ENCODE results near the gene MAP1B. TPM values are rescaled to one million over a fixed set of nuclear protein-coding genes. Genes with fewer than 3 reads are reported as not detected.
A peak's percentile ranks its signal among the peaks of the same experiment; 100 is the strongest.
"Not testable (repeated sequence)": the region's sequence is repeated elsewhere in the genome, so short reads cannot be mapped to it uniquely, and the experiment has no call there.

Gene MAP1B
- polyA plus RNA-seq (ENCODE audit: insufficient read length in 10 of 10), result 10 to 100 TPM; 26.4 to 56.8 (median 42.2) TPM
- long read RNA-seq, donor 1, partial matches to known transcripts, result 13 of 13 reads
- long read RNA-seq, donor 1, other reads (novel, unspliced or antisense), result 0 of 13 reads
- long read RNA-seq, donor 2, result 0 reads
- long read RNA-seq, donor 3, result 0 reads
- long read RNA-seq, donor 4, partial matches to known transcripts, result 20 of 20 reads
- long read RNA-seq, donor 4, other reads (novel, unspliced or antisense), result 0 of 20 reads
- long read RNA-seq, donor 5, partial matches to known transcripts, result 23 of 26 reads
- long read RNA-seq, donor 5, other reads (novel, unspliced or antisense), result 0 of 26 reads
- long read RNA-seq, donor 6, partial matches to known transcripts, result 38 of 38 reads
- long read RNA-seq, donor 6, other reads (novel, unspliced or antisense), result 0 of 38 reads
- long read RNA-seq, donor 7, partial matches to known transcripts, result 11 of 11 reads
- long read RNA-seq, donor 7, other reads (novel, unspliced or antisense), result 0 of 11 reads
- long read RNA-seq, donor 8, full-length matches to known transcripts, result 2 of 19 reads
- long read RNA-seq, donor 8, partial matches to known transcripts, result 17 of 19 reads
- long read RNA-seq, donor 8, other reads (novel, unspliced or antisense), result 0 of 19 reads
- long read RNA-seq, donor 9, result 0 reads

DNA sequence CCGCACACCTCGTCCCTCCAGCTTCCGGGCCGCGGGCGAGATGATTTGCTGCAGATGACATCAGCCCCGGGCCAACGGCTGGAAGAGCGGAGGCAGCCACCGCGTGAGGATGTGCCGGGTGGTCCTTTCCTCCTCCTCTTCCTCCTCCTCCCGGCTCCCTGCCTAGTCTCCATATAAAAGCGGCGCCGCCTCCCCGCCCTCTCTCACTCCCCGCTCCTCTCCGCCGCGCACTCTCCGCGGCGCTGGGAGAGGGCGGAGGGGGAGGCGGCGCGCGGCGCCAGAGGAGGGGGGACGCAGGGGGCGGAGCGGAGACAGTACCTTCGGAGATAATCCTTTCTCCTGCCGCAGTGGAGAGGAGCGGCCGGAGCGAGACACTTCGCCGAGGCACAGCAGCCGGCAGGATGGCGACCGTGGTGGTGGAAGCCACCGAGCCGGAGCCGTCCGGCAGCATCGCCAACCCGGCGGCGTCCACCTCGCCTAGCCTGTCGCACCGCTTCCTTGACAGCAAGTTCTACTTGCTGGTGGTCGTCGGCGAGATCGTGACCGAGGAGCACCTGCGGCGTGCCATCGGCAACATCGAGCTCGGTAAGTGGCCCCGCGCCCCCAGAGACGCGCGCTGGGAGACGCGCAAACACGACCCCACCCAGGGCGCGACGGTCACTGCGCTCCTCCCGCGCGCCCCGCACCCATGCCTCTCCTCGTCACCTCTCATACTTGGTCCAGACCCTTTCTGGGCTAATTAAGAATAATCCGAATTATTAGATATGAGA, at the start of gene MAP1B:
MAP1B (plus strand) TSS at position 345 of the 770 bp plus-strand sequence; CDS start at position 402, 57 bp downstream.
- peak; percentile 69 to 94 (median 85) for DNase-seq

DNA sequence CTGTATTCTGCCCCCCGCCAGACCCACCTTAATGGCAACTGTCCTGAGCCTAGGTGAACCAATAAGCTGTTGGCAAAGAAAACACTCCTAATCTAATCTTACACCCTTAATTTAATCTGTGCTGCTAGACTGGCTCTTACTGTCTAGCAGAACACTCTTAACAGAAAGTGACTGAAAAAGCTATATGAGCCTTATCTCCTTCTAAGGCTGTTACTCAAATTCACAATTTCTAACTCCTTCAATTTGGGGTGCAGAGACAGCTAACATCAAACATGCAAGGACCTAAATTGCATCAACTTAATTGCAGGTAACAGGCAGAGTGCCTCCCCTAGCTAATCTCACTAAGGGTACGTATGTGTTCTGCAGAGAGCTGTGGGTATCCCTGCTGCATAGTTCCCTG, 49.5 kb upstream of the MAP1B start:
- no peak for DNase-seq

DNA sequence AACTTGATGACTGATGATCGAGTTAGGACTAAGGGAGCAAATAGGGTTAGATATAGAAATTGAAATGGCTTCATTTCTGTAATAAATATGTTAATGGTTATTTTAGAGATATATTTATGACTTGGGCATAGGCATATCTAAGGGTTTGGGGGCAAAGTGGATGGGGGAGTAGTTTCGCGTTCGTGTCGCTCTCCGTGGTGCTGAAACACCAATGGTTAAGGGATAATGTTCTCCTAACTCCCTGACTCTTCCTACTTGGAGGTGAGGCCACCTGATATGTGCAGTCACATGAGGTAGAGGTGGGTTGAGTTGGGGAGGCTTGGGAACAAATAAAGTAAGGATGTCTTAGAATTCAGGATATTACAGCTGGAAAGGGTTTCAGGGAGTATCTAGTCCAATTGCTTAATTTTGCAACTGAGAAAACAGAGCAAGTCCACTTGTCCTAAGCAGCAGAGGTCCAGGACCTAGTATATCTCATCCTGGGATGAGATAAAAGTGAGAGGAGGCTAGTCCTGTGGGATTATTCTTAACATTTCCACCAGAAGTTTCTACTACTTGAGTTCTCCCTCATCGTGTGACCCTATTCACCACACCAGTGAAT, 44.0 kb upstream of the MAP1B start:
- DNase-seq, result peak in 2 of 3 donors; percentile 31 to 43

DNA sequence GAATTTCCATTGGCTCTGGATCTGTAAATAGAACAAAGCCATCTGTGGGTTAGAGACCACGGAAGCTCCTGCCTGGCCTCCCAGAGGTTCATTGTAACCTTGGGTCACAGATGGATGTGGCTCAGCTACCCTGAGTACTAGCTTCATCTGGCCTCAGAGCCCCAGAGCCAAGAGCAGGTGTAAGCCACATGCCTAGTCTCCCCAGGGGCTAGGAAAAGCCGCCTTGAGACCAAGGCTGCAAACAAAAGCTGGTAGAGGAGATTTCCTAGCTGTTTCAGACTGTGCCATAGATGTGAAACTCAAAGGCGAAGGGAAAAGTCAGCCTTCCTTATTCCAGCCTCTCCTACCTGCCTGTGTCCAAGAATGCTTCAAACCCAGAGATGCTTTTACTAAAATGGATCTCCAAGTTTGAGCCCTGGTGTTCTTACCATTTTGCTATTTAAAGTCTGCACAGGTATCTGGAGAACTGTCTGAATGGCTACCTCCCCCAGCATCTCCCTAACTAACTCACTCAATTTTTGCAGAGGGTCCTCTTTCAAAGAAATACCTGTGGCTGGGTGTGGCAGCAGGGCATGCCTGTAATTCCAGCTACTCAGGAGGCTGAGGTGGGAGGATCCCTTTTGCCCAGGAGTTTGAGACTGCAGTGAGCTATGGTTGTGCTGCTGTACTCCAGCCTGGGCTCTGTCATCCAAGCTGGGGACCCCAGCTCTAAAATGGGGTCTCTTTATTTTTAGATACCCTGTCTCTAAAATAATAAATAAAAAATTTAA, 42.3 kb upstream of the MAP1B start:
- no peak for DNase-seq

DNA sequence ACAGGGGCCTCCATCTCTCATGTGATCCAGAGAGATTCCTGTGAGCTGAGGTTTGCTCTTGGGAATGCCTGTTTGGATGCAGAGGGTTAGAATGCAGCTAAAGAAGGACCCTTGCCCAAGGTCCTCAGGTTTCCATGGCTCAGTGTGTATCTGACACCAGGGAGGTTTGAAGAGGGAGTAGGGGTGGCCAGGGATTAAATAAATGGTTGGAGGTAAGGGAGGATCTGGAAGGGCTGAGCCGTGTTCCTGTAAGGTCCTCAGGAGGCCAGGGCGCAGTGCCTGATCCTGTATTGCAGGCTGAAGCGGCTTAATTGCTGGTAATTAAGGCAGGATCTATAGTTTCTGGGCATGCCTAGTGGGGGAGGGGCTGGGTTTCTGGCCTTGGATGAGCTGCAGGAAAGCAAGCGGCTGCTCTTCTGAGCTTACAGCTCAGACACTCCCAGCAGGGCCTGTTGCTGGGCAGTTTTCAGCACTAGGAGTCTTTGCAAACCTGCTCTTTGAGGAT, 41.5 kb upstream of the MAP1B start:
- DNase-seq, result peak in 1 of 3 donors; percentile 7

DNA sequence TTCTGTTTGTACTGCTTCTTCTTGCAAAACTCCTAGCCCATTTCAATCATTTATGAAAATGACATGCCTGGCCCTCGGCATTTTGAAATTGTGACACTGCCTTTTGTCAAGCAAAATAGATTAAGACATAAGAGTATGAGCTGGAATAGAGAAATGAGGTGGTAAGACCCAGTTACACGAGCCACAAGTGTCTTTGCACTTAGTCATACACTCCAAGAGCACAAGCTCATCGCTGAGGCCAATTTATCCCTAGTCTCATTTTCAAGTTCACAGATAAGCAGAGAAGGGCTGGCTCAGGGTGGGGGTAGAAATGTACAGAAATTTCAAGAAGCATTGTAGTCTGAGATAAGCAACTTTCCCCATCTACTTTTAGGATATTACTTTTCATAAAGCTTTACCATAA, 40.6 kb upstream of the MAP1B start:
- peak in 1 of 3 donors; percentile 82 for DNase-seq

DNA sequence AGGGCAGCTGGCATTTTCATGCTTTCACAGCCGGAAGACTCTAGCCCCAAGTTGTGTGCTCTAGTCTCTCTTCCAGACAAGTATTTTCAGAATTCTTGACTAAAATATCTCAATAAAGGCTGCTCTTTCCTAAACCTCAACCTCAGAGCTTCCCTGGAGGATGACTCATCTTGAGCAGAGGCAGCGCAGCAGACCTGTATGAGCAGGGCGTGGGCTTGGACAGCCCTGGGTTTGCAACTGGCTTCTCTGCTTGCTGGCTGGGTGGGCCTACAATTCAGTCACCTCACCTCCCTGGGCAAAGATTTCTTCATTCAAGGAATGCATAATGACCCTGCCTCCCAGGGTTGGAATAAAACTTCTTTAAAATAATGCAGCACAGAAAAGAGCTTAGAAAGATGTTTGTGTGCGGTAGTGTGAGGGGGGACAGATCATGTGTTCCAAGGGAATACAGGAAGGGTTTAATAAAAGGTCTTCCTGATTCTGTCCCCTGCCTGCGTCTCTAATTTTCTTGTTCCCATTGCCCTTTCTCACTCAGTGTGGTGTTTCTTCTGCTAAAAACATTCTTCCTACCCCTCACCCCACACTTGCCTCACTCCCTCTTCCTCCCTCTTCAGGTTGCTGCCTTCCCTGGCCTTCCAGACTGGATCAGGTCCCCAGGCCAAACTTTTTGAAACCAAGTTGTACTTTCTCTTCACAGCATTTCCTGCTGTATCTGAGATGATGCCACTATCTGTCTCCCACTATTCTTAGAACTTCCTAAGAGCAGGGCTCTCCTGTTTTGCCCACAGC, 39.4 kb upstream of the MAP1B start:
- DNase-seq, result peak in 1 of 3 donors; percentile 84

DNA sequence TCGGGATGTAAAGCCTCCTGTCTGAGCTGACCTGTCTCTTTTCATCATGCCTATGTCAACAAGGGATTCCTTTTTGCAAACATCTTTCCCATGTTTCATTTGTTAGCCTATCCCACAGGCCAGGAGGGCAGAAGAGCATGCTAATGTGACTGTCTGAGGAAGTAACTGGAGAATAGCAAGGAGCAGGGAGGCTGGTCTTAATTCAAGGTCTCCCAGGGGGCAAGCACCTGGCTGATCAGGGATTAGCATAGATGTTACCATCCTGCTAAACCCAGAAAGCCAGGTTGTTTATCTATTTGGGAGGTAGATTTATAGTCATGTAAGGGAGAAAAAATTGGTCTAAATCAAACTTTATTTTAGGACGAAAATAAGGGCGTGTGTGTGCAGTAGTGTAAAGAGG, 36.7 kb upstream of the MAP1B start:
- DNase-seq, result no peak

DNA sequence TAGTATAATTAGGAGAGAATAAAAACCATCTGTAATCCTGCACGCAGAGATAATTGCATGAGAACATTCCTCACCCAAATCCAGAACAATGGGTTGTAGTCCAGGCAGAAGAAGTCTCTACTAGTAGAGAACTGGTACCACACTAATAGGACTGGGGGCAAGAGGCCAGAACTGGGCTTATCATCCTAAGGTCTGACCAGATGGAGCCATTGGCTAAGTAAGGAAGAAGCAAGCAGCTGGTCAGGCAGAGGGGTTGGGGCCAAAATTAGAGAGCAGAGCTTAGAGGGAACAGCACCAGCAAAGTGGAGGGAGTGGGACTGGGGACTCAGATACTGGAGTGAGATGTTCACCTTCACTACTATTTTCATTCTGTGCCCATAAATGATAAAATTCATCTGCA, 35.4 kb upstream of the MAP1B start:
- no peak for DNase-seq

DNA sequence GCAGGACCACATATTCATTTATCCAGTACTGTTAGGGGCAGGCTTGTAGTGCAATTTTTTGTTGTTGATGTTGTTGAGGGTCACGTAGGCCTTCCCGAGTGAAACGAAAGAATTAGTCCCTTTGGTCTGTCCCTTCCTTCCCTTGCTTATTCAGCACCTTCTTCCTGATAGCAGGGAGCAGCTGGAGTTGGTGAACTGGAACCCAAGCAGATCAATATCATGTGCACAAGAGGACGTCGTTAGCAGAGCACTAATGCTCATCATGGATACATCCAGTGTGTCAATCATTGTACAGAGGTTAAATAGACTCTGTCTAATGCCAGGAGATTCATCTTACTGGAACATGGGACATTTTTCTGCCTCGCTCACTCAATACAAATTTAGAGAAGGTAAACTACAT, 33.0 kb upstream of the MAP1B start:
- DNase-seq, result no peak

DNA sequence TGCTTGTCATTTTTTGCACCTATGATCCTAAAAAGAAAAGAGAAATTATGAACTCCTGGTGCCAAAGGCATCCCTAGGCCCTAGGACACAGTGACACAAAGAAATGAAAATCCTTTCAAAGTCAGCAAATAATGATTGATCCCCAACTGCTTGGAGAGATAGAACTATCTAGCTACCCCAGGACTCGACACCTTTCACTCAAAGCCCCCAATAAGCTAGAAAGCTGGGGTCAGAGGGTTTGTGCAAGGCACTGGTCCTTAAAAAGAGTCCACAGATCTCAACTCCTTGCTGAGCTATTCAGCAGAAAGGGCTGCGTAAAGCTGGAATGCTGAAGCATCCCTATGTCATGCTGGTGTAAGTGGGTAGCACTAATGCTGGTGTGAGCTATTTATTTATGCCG, 31.8 kb upstream of the MAP1B start:
- no peak for DNase-seq

DNA sequence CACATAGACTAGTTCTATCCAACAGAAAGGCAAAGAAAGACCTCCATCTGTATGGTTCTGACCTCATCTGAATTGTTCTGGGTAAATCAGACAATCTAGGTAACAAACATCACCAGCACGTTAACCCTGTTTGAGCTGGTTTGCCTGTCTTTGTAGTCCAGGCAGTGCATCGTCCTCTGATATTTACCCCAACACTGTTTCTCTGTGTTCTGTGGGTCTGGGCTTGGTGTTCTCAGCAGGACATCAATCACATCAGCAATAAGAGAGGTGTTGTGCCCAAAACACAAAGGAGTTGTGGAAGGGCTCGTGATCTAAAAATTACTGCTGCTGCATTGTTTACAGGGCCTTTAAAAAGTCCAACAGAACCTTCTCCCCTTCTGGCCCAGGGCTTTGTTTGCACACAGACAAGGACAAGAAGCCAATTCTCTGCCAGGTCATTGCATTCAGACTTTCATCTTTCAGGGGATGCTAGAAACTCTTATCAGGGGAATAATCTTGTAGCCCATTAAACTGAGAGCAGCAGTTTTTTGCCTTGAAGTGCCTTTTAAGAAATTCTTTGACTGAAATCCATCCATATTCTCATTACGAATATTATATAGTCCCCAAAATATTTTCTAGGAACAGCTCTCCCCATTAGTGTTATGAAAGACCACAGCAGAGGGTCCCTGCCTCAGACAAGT, 30.5 kb upstream of the MAP1B start:
- no peak for DNase-seq

DNA sequence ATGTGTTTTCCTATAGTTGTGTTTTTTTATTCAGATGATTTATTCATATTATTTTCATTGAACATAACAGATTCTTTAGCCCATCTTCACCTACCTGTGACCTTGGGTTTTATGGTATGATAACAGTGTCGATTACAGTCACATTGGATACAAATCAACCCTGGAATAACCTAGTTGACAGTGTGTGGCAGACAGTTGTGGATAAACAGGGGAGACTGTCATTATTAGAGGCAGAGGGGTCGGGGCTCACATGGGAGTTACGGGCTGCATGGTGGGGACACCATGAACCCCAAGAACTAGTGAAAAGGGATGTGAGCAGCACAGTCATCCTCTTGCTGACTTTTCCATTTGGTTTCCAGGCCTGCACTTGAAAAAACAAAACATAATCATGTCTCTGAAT, 29.9 kb upstream of the MAP1B start:
- no peak for DNase-seq

DNA sequence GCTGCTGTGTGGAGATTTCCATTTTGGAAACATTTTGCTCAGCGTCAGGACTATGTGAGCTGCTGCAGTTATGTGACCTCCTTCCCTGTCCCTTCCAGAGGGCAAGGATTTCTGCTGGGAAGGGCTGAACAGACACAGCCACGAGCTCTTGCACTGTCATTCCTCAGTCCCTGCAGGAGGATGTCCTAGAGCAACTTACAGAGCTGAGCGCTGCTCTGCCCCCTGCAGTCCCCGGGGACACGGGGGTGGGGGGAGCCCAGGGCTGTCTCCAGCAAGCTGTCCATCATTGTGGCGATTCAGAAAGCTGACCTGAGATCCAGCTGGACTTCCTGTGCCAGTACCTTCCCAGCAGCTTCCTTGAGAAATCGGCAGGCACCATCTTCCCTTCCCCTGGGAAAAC, 28.0 kb upstream of the MAP1B start:
- DNase-seq, result no peak

DNA sequence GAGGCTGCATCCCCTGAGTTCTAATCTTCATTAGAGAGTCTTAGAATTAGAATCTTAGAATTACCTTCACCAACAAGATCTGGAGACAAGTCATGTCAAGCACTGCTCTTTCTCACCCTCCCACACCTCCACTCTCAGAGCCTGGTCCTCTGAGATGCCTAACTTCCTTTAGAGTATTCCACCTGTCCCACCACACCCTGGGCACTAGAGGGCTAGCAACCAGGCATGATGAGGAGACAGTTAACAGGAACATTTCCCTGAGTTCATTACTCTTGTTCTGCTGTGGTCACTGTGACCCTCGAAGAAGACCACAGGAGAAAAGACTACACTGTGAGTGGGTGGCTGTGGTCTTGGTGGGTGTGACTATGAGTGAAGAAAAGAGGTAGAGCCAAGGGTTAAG, 25.2 kb upstream of the MAP1B start:
- no peak for DNase-seq

DNA sequence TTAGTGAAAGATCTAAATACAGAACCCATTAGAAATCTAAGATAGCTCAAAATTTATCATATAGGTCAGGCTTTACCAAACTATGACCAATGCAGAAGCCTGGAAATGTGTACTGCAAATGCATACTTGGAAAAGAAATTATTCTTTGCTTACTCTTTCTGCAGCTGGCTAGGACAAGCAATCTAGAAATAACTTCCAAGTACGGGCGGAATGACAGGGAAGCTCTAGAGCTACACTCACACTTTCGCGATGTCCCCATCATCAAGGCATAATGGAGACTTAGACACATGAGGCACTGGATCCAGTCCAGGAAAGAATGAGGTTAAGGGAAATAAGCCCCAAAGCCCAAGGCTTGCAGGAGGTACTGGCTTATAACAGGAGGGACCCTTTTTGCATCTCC, 22.4 kb upstream of the MAP1B start:
- peak; percentile 10 to 45 (median 15) for DNase-seq

DNA sequence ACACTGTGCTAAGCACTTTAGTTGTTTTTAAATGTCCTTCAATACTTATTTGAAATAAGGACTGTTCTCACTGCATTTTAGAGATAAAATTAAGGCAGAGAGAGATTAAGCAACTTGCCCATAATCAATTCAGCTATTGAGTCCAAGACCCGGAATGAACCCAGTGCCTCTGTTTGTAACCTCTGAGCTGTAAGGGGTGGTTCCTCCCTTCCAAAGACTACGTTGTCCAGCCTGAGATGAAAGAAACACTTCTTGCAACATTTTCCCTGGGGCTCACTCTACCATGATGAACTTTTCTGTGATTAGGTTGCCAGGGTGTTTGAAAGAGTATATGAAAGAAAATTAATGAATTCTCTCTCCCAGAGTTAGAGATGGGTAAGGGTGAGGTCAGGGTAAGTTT, 22.0 kb upstream of the MAP1B start:
- DNase-seq, result no peak

DNA sequence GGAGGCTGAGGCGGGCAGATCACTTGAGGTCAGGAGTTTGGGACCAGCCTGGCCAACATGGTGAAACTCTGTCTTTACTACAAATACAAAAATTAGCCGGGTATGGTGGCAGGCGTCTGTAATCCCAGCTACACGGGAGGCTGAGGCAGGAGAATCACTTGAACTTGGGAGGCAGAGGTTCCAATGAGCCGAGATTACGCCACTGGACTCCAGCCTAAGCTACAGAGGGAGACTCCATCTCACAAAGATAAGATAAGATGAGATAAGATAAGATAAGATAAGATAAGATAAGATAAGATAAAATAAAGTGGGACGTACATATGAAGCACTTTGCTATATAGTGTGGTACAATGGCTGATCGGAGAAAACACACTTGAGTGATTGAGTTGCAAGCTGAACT, 17.6 kb upstream of the MAP1B start:
- DNase-seq, result not testable (repeated sequence)

DNA sequence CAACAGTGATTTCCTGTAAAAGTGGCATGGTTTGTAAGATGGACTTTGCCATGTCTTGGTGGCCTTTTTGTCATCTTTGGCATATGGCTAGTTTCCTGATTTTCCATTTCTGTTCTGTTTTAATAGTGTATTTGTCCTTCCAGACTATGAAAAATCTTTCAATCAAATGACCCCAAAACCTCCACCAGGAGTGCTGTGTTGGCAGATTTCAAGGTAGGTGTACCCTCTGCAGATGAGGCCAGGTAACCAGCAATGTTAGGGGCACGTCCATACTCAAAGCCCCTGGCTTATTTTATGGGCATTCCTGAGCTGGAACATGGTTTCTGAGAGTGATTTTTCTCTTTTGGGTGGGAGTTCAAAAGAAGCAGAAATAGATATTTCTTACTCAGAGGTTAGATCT, 15.2 kb upstream of the MAP1B start:
- DNase-seq, result no peak

DNA sequence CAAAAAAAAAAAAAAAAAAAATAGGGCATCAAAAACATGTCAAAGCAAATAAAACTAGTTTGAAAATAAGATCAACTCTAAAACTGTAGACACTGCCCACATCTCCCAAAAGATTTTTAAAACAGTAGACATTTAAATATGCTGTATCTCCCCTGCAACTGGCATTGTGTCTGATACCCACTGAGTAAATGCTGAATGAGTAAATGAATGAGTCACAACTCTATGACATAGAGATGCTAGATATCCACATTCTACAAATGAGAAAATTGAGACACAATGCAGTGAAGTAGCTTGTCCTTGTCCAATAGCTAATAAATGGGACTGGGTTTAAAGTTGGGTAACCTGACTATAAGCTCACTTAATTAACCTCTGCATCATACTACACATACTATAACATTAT, 14.1 kb upstream of the MAP1B start:
- DNase-seq, result no peak

Measured in muscle of back (tissue), 13 donors.